Testis (tissue), 3 donors: ENCODE measurements around the gene RAPGEF5. TPM values are rescaled to one million over a fixed set of nuclear protein-coding genes. Genes with fewer than 3 reads are reported as not detected.

Experiments
- DNase-seq: peaks from one replicate; pipeline ENCODE4 v3.0.0-alpha.2; 2019
- H3K27ac ChIP-seq, 2 donors: fragments of 200-600 bp; sonication (generic); one replicate each; pipeline ENCODE4 v1.5.1; 2019
- H3K27me3 ChIP-seq: fragments of 200-600 bp; sonication (generic); one replicate; pipeline ENCODE4 v1.5.1; 2019
- H3K36me3 ChIP-seq: fragments of 200-600 bp; sonication (generic); one replicate; pipeline ENCODE4 v1.5.1; 2017; ENCODE audit warnings: low read depth; ENCODE audit errors: missing control alignments
- H3K4me1 ChIP-seq: fragments of 200-600 bp; sonication (generic); one replicate; pipeline ENCODE4 v1.5.1; 2019
- H3K4me3 ChIP-seq, 2 donors: fragments of 200-600 bp; sonication (generic); one replicate each; pipeline ENCODE4 v1.5.1; 2017 to 2019
- H3K9me3 ChIP-seq: fragments of 200-600 bp; sonication (generic); one replicate; pipeline ENCODE4 v1.5.1; 2017
- POLR2A ChIP-seq: fragments of 450-650 bp; IDR thresholded peaks from one replicate; pipeline ENCODE4 v1.6.1; 2017; ENCODE audit warnings: antibody characterized with exemption, mild to moderate bottlenecking, moderate library complexity
- WGBS, 2 donors: methylation state at CpG; one replicate each; pipeline ENCODE4 v1.1.5; 2018; 5-methylcytosine and 5-hydroxymethylcytosine counted together
- intact Hi-C: fragments of 100-400 bp; cut with DNase I; formaldehyde crosslinking; loops from one replicate; pipeline ENCODE4 v1.15.1; 2023; ENCODE audit warnings: low total_unique reads
- polyA plus RNA-seq: library from polyadenylated mRNA; stranded (reverse); fragments of 350-450 nt; fragmentation: Illumina TruSeq; extraction: RNeasy Lipid Tissue Mini Kit (QIAGEN cat#74804); gene quantifications from one replicate; pipeline ENCODE4 v1.2.3, GENCODE V29; 2014; ENCODE audit warnings: low read depth, low replicate concordance; ENCODE audit not compliant: insufficient read depth
- total RNA-seq, 2 donors: library from RNA; depleted of rRNA; stranded (reverse); fragments of >200 nt; gene quantifications; one replicate each; pipeline ENCODE4 v1.2.3, GENCODE V29; 2016
- TF ChIP-seq, protein P1 (sequence below), 3 experiments: fragments of 450-650 bp in 2 of 3; fragments of 200-600 bp in 1 of 3; sonication (generic) in 1 of 3; IDR thresholded peaks; one replicate each; pipeline ENCODE4 v1.5.1; 2016 to 2019; ENCODE audit warnings: antibody characterized with exemption in 3 of 3, mild to moderate bottlenecking in 2 of 3, moderate library complexity in 1 of 3

The RAPGEF5 gene
- total and polyA plus RNA-seq, 3 donors from 2014 or later = 16.8 to 67.5 (median 63.8) TPM

GRCh38 chr7:22268884-22269421 lies 88.0 kb downstream of the RAPGEF5 start:
- no peaks in the 10 kb centered on the region for H3K27me3 ChIP-seq
- no peak for TF ChIP-seq POLR2A
- TF ChIP-seq, protein P1, sequence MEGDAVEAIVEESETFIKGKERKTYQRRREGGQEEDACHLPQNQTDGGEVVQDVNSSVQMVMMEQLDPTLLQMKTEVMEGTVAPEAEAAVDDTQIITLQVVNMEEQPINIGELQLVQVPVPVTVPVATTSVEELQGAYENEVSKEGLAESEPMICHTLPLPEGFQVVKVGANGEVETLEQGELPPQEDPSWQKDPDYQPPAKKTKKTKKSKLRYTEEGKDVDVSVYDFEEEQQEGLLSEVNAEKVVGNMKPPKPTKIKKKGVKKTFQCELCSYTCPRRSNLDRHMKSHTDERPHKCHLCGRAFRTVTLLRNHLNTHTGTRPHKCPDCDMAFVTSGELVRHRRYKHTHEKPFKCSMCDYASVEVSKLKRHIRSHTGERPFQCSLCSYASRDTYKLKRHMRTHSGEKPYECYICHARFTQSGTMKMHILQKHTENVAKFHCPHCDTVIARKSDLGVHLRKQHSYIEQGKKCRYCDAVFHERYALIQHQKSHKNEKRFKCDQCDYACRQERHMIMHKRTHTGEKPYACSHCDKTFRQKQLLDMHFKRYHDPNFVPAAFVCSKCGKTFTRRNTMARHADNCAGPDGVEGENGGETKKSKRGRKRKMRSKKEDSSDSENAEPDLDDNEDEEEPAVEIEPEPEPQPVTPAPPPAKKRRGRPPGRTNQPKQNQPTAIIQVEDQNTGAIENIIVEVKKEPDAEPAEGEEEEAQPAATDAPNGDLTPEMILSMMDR (IDR thresholded peaks at IDR 0.05) = no peak
- no peak for DNase-seq
- H3K36me3 ChIP-seq = no peaks in the 10 kb centered on the region
- H3K9me3 ChIP-seq = no peaks in the 10 kb centered on the region
- intact Hi-C loops = no loop called here
- H3K27ac ChIP-seq = no peak overlapping the region
- no peak overlapping the region for H3K4me3 ChIP-seq
- 86 to 88% methylated on average over 6 of the region's 6 CpGs for WGBS, 2 donors
- H3K4me1 ChIP-seq = no peaks in the 10 kb centered on the region

- H3K4me3 ChIP-seq = no peak overlapping the region
- no peak for TF ChIP-seq POLR2A
- TF ChIP-seq, protein P1 (IDR thresholded peaks at IDR 0.05) = no peak
- intact Hi-C loops = no loop called here
- no peak for DNase-seq
- no peaks in the 10 kb centered on the region for H3K36me3 ChIP-seq
- H3K27me3 ChIP-seq = no peaks in the 10 kb centered on the region
- 38 to 54% methylated on average over 4 of the region's 4 CpGs for WGBS, 2 donors
- no peaks in the 10 kb centered on the region for H3K4me1 ChIP-seq
- no peak overlapping the region for H3K27ac ChIP-seq
- no peaks in the 10 kb centered on the region for H3K9me3 ChIP-seq
These were observed 88.9 kb downstream of the RAPGEF5 start for GRCh38 chr7:22267930-22268615.

GRCh38 chr7:22262538-22262937 lies 94.4 kb downstream of the RAPGEF5 start:
- H3K9me3 ChIP-seq = no peaks in the 10 kb centered on the region
- no peak for TF ChIP-seq POLR2A
- TF ChIP-seq, protein P1 (IDR thresholded peaks at IDR 0.05) = no peak
- H3K4me1 ChIP-seq = no peaks in the 10 kb centered on the region
- H3K27me3 ChIP-seq = no peaks in the 10 kb centered on the region
- no peak for DNase-seq
- no peaks in the 10 kb centered on the region for H3K36me3 ChIP-seq
- intact Hi-C loops = no loop called here
- H3K4me3 ChIP-seq = no peak overlapping the region
- H3K27ac ChIP-seq = no peak overlapping the region
- 90 to 95% methylated on average over 4 of the region's 4 CpGs for WGBS, 2 donors

- intact Hi-C loops = loop anchor here (10.0 kb wide), 1 partner anchor 228 kb away; no protein-coding TSS in a partner anchor
- no peak for DNase-seq
- TF ChIP-seq POLR2A = no peak
- TF ChIP-seq, protein P1 (IDR thresholded peaks at IDR 0.05) = peak in 1 of 3 experiments; percentile 33
- Histone ChIP-seq H3K4me3 (no peak overlapping the region), H3K27ac (no peak overlapping the region), H3K27me3 (no peaks in the 10 kb centered on the region), H3K36me3 (no peaks in the 10 kb centered on the region), H3K4me1 (no peaks in the 10 kb centered on the region), H3K9me3 (no peaks in the 10 kb centered on the region)
- WGBS, 2 donors = 49 to 52% methylated on average over 2 of the region's 2 CpGs
These were observed 100.3 kb downstream of the RAPGEF5 start for GRCh38 chr7:22256541-22257096.
